ENCODE results near the gene BCAS3. TPM values are rescaled to one million over a fixed set of nuclear protein-coding genes. Genes with fewer than 3 reads are reported as not detected.

BCAS3 gene
- total RNA-seq, 1 donor from 2014 or later, result 30.5 TPM

GRCh38 chr17:61129267-61130254 lies 451.9 kb downstream of the BCAS3 start:
- Mint-ChIP-seq H3K4me1 (peaks cover 11% of the 10 kb centered on the region), H3K27ac (ENCODE audit: unreplicated experiment) (no peak overlapping the region), H3K27me3 (ENCODE audit: low read depth) (no peaks in the 10 kb centered on the region), H3K9me3 (no peaks in the 10 kb centered on the region), H3K36me3 (ENCODE audit: low read depth) (no peaks in the 10 kb centered on the region), H3K4me3 (no peak overlapping the region)
- DNase-seq (ENCODE audit: low read depth, low spot score), result no peak
- TF ChIP-seq CTCF (conservative IDR thresholded peaks at IDR 0.05), result no peak

GRCh38 chr17:61130330-61130729 lies 452.7 kb downstream of the BCAS3 start:
- Mint-ChIP-seq H3K27me3 (ENCODE audit: low read depth) (no peaks in the 10 kb centered on the region), H3K4me1 (peaks cover 11% of the 10 kb centered on the region), H3K4me3 (no peak overlapping the region), H3K9me3 (no peaks in the 10 kb centered on the region), H3K36me3 (ENCODE audit: low read depth) (no peaks in the 10 kb centered on the region), H3K27ac (ENCODE audit: unreplicated experiment) (no peak overlapping the region)
- TF ChIP-seq CTCF (conservative IDR thresholded peaks at IDR 0.05), result no peak
- no peak for DNase-seq (ENCODE audit: low read depth, low spot score)

- no peaks in the 10 kb centered on the region for H3K27me3 Mint-ChIP-seq (ENCODE audit: low read depth)
- H3K9me3 Mint-ChIP-seq, result no peaks in the 10 kb centered on the region
- H3K4me3 Mint-ChIP-seq, result no peak overlapping the region
- peaks cover 15% of the 10 kb centered on the region for H3K4me1 Mint-ChIP-seq
- no peak for DNase-seq (ENCODE audit: low read depth, low spot score)
- no peaks in the 10 kb centered on the region for H3K36me3 Mint-ChIP-seq (ENCODE audit: low read depth)
- TF ChIP-seq CTCF (conservative IDR thresholded peaks at IDR 0.05), result no peak
- H3K27ac Mint-ChIP-seq (ENCODE audit: unreplicated experiment), result no peak overlapping the region
Measured at GRCh38 chr17:61131585-61131984, 453.9 kb downstream of the BCAS3 start.

- no peak for TF ChIP-seq CTCF (conservative IDR thresholded peaks at IDR 0.05)
- H3K4me1 Mint-ChIP-seq, result peaks cover 15% of the 10 kb centered on the region
- H3K27ac Mint-ChIP-seq (ENCODE audit: unreplicated experiment), result no peak overlapping the region
- H3K27me3 Mint-ChIP-seq (ENCODE audit: low read depth), result no peaks in the 10 kb centered on the region
- no peaks in the 10 kb centered on the region for H3K9me3 Mint-ChIP-seq
- no peak overlapping the region for H3K4me3 Mint-ChIP-seq
- no peak for DNase-seq (ENCODE audit: low read depth, low spot score)
- H3K36me3 Mint-ChIP-seq (ENCODE audit: low read depth), result no peaks in the 10 kb centered on the region
Measured at GRCh38 chr17:61132524-61132923, 454.9 kb downstream of the BCAS3 start.

GRCh38 chr17:61133853-61134252 lies 456.2 kb downstream of the BCAS3 start:
- DNase-seq (ENCODE audit: low read depth, low spot score), result no peak
- Mint-ChIP-seq H3K27ac (ENCODE audit: unreplicated experiment) (no peak overlapping the region), H3K4me1 (peaks cover 13% of the 10 kb centered on the region), H3K4me3 (no peak overlapping the region), H3K27me3 (ENCODE audit: low read depth) (no peaks in the 10 kb centered on the region), H3K9me3 (no peaks in the 10 kb centered on the region), H3K36me3 (ENCODE audit: low read depth) (no peaks in the 10 kb centered on the region)
- TF ChIP-seq CTCF (conservative IDR thresholded peaks at IDR 0.05), result no peak
